ENCODE measurements around the gene APOL2. TPM values are rescaled to one million over a fixed set of nuclear protein-coding genes. Genes with fewer than 3 reads are reported as not detected.
"Not testable (repeated sequence)": the region's sequence is repeated elsewhere in the genome, so short reads cannot be mapped to it uniquely, and the experiment has no call there.

The APOL2 gene
- total and polyA plus RNA-seq, 4 donors = 26.4 to 62.8 (median 36.3) TPM

- Histone ChIP-seq H3K27me3 (ENCODE audit: control insufficient read depth in 1 of 2, insufficient read depth in 2 of 2, low read length in 1 of 2) (no peaks in the 10 kb centered on the region), H3K4me3 (ENCODE audit: low read length in 2 of 2) (no peak overlapping the region), H3K9me3 (ENCODE audit: control insufficient read depth, low read length) (no peaks in the 10 kb centered on the region), H3K36me3 (ENCODE audit: control insufficient read depth in 1 of 2, insufficient read depth in 2 of 2, low read length in 1 of 2) (no peaks in the 10 kb centered on the region), H3K4me1 (ENCODE audit: control insufficient read depth in 1 of 2, insufficient read depth in 2 of 2, low read length in 2 of 2) (no peaks in the 10 kb centered on the region), H3K27ac (ENCODE audit: low read depth in 1 of 2, low read length in 2 of 2) (no peak overlapping the region)
- 93 to 94% methylated on average over 11 of the region's 11 CpGs for WGBS, 2 donors
- no peak for ATAC-seq (ENCODE audit: low FRiP score)
- intact Hi-C loops (cut with DNase I) = no loop called here
- DNase-seq = no peak
Observed at GRCh38 chr22:36267896-36268485, 28.7 kb upstream of the APOL2 start.

- no peak overlapping the region for H3K27ac ChIP-seq (ENCODE audit: low read depth in 1 of 2, low read length in 2 of 2)
- H3K36me3 ChIP-seq (ENCODE audit: control insufficient read depth in 1 of 2, insufficient read depth in 2 of 2, low read length in 1 of 2) = no peaks in the 10 kb centered on the region
- H3K9me3 ChIP-seq (ENCODE audit: control insufficient read depth, low read length) = no peaks in the 10 kb centered on the region
- no peak for ATAC-seq (ENCODE audit: low FRiP score)
- WGBS, 2 donors = 94 to 95% methylated on average over 4 of the region's 4 CpGs
- intact Hi-C loops (cut with DNase I) = no loop called here
- DNase-seq = no peak
- no peaks in the 10 kb centered on the region for H3K27me3 ChIP-seq (ENCODE audit: control insufficient read depth in 1 of 2, insufficient read depth in 2 of 2, low read length in 1 of 2)
- no peaks in the 10 kb centered on the region for H3K4me1 ChIP-seq (ENCODE audit: control insufficient read depth in 1 of 2, insufficient read depth in 2 of 2, low read length in 2 of 2)
- H3K4me3 ChIP-seq (ENCODE audit: low read length in 2 of 2) = no peak overlapping the region
Observed at GRCh38 chr22:36267058-36267457, 27.7 kb upstream of the APOL2 start.

GRCh38 chr22:36263886-36264664, 24.7 kb upstream of the APOL2 start:
- H3K36me3 ChIP-seq (ENCODE audit: control insufficient read depth in 1 of 2, insufficient read depth in 2 of 2, low read length in 1 of 2); DNase-seq; H3K4me3 ChIP-seq (ENCODE audit: low read length in 2 of 2); intact Hi-C loops (cut with DNase I); H3K9me3 ChIP-seq (ENCODE audit: control insufficient read depth, low read length); H3K27me3 ChIP-seq (ENCODE audit: control insufficient read depth in 1 of 2, insufficient read depth in 2 of 2, low read length in 1 of 2); H3K4me1 ChIP-seq (ENCODE audit: control insufficient read depth in 1 of 2, insufficient read depth in 2 of 2, low read length in 2 of 2); ATAC-seq (ENCODE audit: low FRiP score); H3K27ac ChIP-seq (ENCODE audit: low read depth in 1 of 2, low read length in 2 of 2): not testable (repeated sequence)
- WGBS, 2 donors = 86 to 91% methylated on average over 7 of the region's 7 CpGs

- intact Hi-C loops (cut with DNase I); ATAC-seq (ENCODE audit: low FRiP score); H3K9me3 ChIP-seq (ENCODE audit: control insufficient read depth, low read length); H3K27me3 ChIP-seq (ENCODE audit: control insufficient read depth in 1 of 2, insufficient read depth in 2 of 2, low read length in 1 of 2); H3K4me1 ChIP-seq (ENCODE audit: control insufficient read depth in 1 of 2, insufficient read depth in 2 of 2, low read length in 2 of 2); DNase-seq; H3K27ac ChIP-seq (ENCODE audit: low read depth in 1 of 2, low read length in 2 of 2); H3K4me3 ChIP-seq (ENCODE audit: low read length in 2 of 2); H3K36me3 ChIP-seq (ENCODE audit: control insufficient read depth in 1 of 2, insufficient read depth in 2 of 2, low read length in 1 of 2): not testable (repeated sequence)
- 19 to 24% methylated on average over 5 of the region's 5 CpGs for WGBS, 2 donors
Observed at GRCh38 chr22:36263216-36263673, 23.9 kb upstream of the APOL2 start.

- ATAC-seq (ENCODE audit: low FRiP score); H3K9me3 ChIP-seq (ENCODE audit: control insufficient read depth, low read length); H3K4me3 ChIP-seq (ENCODE audit: low read length in 2 of 2); H3K36me3 ChIP-seq (ENCODE audit: control insufficient read depth in 1 of 2, insufficient read depth in 2 of 2, low read length in 1 of 2); DNase-seq; H3K27ac ChIP-seq (ENCODE audit: low read depth in 1 of 2, low read length in 2 of 2); H3K27me3 ChIP-seq (ENCODE audit: control insufficient read depth in 1 of 2, insufficient read depth in 2 of 2, low read length in 1 of 2); H3K4me1 ChIP-seq (ENCODE audit: control insufficient read depth in 1 of 2, insufficient read depth in 2 of 2, low read length in 2 of 2); intact Hi-C loops (cut with DNase I): not testable (repeated sequence)
- 97 to 98% methylated on average over 3 of the region's 3 CpGs for WGBS, 2 donors
Observed at GRCh38 chr22:36262307-36262706, 23.0 kb upstream of the APOL2 start.

- intact Hi-C loops (cut with DNase I); H3K9me3 ChIP-seq (ENCODE audit: control insufficient read depth, low read length); H3K4me3 ChIP-seq (ENCODE audit: low read length in 2 of 2); H3K27ac ChIP-seq (ENCODE audit: low read depth in 1 of 2, low read length in 2 of 2); H3K27me3 ChIP-seq (ENCODE audit: control insufficient read depth in 1 of 2, insufficient read depth in 2 of 2, low read length in 1 of 2); H3K4me1 ChIP-seq (ENCODE audit: control insufficient read depth in 1 of 2, insufficient read depth in 2 of 2, low read length in 2 of 2); H3K36me3 ChIP-seq (ENCODE audit: control insufficient read depth in 1 of 2, insufficient read depth in 2 of 2, low read length in 1 of 2); ATAC-seq (ENCODE audit: low FRiP score); DNase-seq: not testable (repeated sequence)
- WGBS, 2 donors = 90 to 92% methylated on average over 6 of the region's 6 CpGs
Observed at GRCh38 chr22:36261675-36262074, 22.3 kb upstream of the APOL2 start.

- Histone ChIP-seq H3K36me3 (ENCODE audit: control insufficient read depth in 1 of 2, insufficient read depth in 2 of 2, low read length in 1 of 2) (no peaks in the 10 kb centered on the region), H3K27me3 (ENCODE audit: control insufficient read depth in 1 of 2, insufficient read depth in 2 of 2, low read length in 1 of 2) (no peaks in the 10 kb centered on the region), H3K9me3 (ENCODE audit: control insufficient read depth, low read length) (no peaks in the 10 kb centered on the region), H3K4me3 (ENCODE audit: low read length in 2 of 2) (no peak overlapping the region), H3K27ac (ENCODE audit: low read depth in 1 of 2, low read length in 2 of 2) (no peak overlapping the region), H3K4me1 (ENCODE audit: control insufficient read depth in 1 of 2, insufficient read depth in 2 of 2, low read length in 2 of 2) (no peaks in the 10 kb centered on the region)
- intact Hi-C loops (cut with DNase I) = no loop called here
- ATAC-seq (ENCODE audit: low FRiP score) (no peak), DNase-seq (no peak)
- 78 to 79% methylated on average over 14 of the region's 14 CpGs for WGBS, 2 donors
Observed at GRCh38 chr22:36259615-36260300, 20.4 kb upstream of the APOL2 start.

- 47 to 55% methylated on average over 16 of the region's 16 CpGs for WGBS, 2 donors
- ATAC-seq (ENCODE audit: low FRiP score) (peak; percentile 21), DNase-seq (peak in 1 of 2 donors; percentile 66)
- no peaks in the 10 kb centered on the region for H3K9me3 ChIP-seq (ENCODE audit: control insufficient read depth, low read length)
- intact Hi-C loops (cut with DNase I) = no loop called here
- no peak overlapping the region for H3K27ac ChIP-seq (ENCODE audit: low read depth in 1 of 2, low read length in 2 of 2)
- H3K36me3 ChIP-seq (ENCODE audit: control insufficient read depth in 1 of 2, insufficient read depth in 2 of 2, low read length in 1 of 2) = no peaks in the 10 kb centered on the region
- no peaks in the 10 kb centered on the region for H3K4me1 ChIP-seq (ENCODE audit: control insufficient read depth in 1 of 2, insufficient read depth in 2 of 2, low read length in 2 of 2)
- H3K27me3 ChIP-seq (ENCODE audit: control insufficient read depth in 1 of 2, insufficient read depth in 2 of 2, low read length in 1 of 2) = no peaks in the 10 kb centered on the region
- H3K4me3 ChIP-seq (ENCODE audit: low read length in 2 of 2) = no peak overlapping the region
Observed at GRCh38 chr22:36258701-36259614, 19.6 kb upstream of the APOL2 start.
